ENCODE measurements around the gene NUAK2.
"Not testable (repeated sequence)": the region's sequence is repeated elsewhere in the genome, so short reads cannot be mapped to it uniquely, and the experiment has no call there.

NUAK2 gene

DNA sequence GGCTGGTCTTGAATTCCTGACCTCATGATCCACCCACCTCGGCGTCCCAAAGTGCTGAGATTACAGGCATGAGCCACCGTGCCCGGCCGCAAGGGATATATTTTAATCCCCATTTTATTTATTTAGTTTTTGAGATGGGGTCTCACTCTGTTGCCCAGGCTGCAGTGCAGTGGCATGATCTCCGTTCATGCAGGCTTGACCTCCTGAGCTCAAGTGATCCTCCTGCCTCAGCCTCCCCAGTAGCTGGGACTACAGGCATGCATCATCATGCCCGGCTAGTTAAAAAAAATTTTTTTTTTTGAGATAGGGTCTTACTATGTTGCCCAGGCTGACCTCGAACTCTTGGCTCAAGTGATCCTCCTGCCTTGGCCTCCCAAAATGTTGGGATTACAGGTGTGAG is 43.5 kb upstream of the NUAK2 start:
- POLR2A ChIA-PET; H3K4me1 ChIP-seq (ENCODE audit: control insufficient read depth, insufficient read depth, low read length); H3K4me3 ChIP-seq (ENCODE audit: low read depth, low read length); H3K36me3 ChIP-seq (ENCODE audit: control insufficient read depth in 2 of 2, insufficient read depth in 1 of 2, low read length in 2 of 2); H3K27ac ChIP-seq (ENCODE audit: extremely low read depth, low read depth, low read length); H3K9me3 ChIP-seq (ENCODE audit: control insufficient read depth, insufficient read depth, low read depth, low read length): not testable (repeated sequence)
- TF ChIP-seq ZNF121 (tag by site-specific recombination; IDR thresholded peaks at IDR 0.05), result peak; percentile 98
- CTCF ChIA-PET, result interaction anchor here (0.6 to 4.7 kb wide), 6 partner anchors 9 to 123 kb away, joined by 3 to 30 read pairs (median 5); partner anchors contain the start of gene KLHDC8A

DNA sequence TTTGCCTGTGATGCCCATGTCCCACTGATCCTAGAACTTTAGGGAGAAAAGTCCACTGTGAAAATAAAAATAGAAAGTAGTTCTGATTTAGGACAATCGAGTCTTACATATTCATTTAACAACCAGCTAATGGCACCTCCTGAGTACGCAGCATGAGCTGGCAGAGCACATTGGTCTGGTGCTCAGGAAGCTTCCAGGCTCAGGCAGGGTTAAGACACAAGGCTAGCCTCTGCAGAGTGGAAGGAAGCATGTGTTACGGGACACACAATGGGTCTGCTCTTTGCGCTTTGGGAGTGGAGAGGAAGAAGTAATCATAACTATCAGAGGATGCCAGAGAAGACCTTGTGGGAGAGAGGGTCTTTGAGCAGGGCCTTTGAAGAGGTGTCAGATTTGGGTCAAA is 39.3 kb upstream of the NUAK2 start:
- TF ChIP-seq, protein P1, sequence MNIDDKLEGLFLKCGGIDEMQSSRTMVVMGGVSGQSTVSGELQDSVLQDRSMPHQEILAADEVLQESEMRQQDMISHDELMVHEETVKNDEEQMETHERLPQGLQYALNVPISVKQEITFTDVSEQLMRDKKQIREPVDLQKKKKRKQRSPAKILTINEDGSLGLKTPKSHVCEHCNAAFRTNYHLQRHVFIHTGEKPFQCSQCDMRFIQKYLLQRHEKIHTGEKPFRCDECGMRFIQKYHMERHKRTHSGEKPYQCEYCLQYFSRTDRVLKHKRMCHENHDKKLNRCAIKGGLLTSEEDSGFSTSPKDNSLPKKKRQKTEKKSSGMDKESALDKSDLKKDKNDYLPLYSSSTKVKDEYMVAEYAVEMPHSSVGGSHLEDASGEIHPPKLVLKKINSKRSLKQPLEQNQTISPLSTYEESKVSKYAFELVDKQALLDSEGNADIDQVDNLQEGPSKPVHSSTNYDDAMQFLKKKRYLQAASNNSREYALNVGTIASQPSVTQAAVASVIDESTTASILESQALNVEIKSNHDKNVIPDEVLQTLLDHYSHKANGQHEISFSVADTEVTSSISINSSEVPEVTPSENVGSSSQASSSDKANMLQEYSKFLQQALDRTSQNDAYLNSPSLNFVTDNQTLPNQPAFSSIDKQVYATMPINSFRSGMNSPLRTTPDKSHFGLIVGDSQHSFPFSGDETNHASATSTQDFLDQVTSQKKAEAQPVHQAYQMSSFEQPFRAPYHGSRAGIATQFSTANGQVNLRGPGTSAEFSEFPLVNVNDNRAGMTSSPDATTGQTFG (tag by site-specific recombination; IDR thresholded peaks at IDR 0.05; ENCODE audit: borderline replicate concordance), result no peak
- TF ChIP-seq ZNF654 (tag by site-specific recombination; IDR thresholded peaks at IDR 0.05; ENCODE audit: low read depth) (no peak), ZNF274 (IDR thresholded peaks at IDR 0.05; ENCODE audit: low read length) (no peak), ZNF274 (tag by site-specific recombination; IDR thresholded peaks at IDR 0.05; ENCODE audit: borderline replicate concordance) (no peak), YY1 (tag by site-specific recombination; IDR thresholded peaks at IDR 0.05) (no peak)
- Histone ChIP-seq H3K4me3 (ENCODE audit: low read depth, low read length) (no peak overlapping the region), H3K4me1 (ENCODE audit: control insufficient read depth, insufficient read depth, low read length) (no peaks in the 10 kb centered on the region), H3K9me3 (ENCODE audit: control insufficient read depth, insufficient read depth, low read depth, low read length) (no peaks in the 10 kb centered on the region), H3K36me3 (ENCODE audit: control insufficient read depth in 2 of 2, insufficient read depth in 1 of 2, low read length in 2 of 2) (no peaks in the 10 kb centered on the region), H3K27ac (ENCODE audit: extremely low read depth, low read depth, low read length) (no peak overlapping the region)
- CTCF ChIA-PET, result interaction anchor here (0.7 kb wide), 2 partner anchors 67 to 308 kb away, joined by 3 read pairs; no protein-coding TSS in a partner anchor
- POLR2A ChIA-PET, result no interaction called here

DNA sequence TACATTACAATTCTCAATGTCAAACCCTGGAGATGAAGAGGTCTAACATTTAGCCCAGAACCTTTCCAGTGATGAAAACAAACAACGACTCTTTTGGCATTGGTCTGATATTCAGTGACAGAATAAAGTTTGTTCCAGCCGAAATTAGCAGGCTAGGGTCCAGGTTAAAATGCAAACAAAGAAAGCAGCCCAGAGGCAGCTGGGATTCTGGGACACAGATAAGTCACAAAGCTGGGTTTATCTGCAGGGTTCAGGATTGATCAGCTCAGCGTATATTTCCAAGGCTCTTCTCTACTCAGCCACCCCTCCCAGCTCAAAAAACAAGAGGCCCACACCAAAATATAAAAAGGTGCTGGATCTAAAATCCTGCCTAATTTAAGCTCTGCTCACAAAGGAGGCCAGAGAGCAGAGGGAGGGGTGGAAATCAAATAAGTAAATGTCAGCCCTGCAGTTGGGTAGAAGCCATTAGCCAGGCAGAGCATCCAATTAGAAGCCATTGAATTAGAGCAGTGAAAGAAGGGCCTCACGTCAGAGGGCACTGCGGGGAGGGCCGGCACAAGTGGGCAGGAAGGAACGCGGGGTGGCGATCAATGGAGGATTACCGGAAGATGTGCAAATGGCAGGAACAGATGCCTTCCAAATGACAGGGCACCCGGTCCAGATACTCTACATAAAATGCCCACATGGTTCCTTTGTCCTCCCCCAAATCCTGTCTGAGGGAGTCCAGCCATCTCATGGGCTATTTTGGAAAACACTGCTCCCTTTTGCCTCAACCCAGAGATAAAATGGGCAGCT is 38.4 kb upstream of the NUAK2 start:
- peak; percentile 39; the same call in 1 of the 2 replicates for TF ChIP-seq ZNF341 (tag by site-specific recombination; IDR thresholded peaks at IDR 0.05; ENCODE audit: low read depth)
- no peak for TF ChIP-seq ZNF529 (tag by site-specific recombination; IDR thresholded peaks at IDR 0.05; ENCODE audit: insufficient replicate concordance)
- Histone ChIP-seq H3K4me3 (ENCODE audit: low read depth, low read length) (no peak overlapping the region), H3K4me1 (ENCODE audit: control insufficient read depth, insufficient read depth, low read length) (no peaks in the 10 kb centered on the region), H3K36me3 (ENCODE audit: control insufficient read depth in 2 of 2, insufficient read depth in 1 of 2, low read length in 2 of 2) (no peaks in the 10 kb centered on the region), H3K9me3 (ENCODE audit: control insufficient read depth, insufficient read depth, low read depth, low read length) (no peaks in the 10 kb centered on the region), H3K27ac (ENCODE audit: extremely low read depth, low read depth, low read length) (no peak overlapping the region)
- ChIA-PET CTCF (interaction anchor here (0.6 kb wide), 1 partner anchor 269 kb away, joined by 4 read pairs; no protein-coding TSS in a partner anchor), POLR2A (no interaction called here)

DNA sequence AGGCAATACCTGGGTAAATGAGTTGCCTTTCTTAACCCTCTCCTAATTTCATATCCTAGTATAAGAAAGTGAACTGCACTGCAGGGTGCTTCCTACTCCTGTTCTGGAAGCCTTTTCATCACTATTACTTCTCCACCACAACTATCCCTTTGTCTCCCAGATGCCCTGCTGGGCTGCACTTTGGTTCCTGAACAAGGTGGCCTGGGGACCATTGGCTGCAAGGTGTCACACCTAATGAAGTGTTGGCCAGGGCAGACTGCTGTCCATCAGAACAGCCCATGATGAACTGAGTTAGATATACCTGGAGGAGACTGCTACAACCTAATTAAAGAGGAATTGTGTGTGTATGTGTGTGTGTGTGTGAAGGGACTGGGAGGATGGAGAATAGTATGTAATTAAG is 37.0 kb upstream of the NUAK2 start:
- POLR2A ChIA-PET, result no interaction called here
- H3K27ac ChIP-seq (ENCODE audit: extremely low read depth, low read depth, low read length), result no peak overlapping the region
- no peaks in the 10 kb centered on the region for H3K9me3 ChIP-seq (ENCODE audit: control insufficient read depth, insufficient read depth, low read depth, low read length)
- H3K4me3 ChIP-seq (ENCODE audit: low read depth, low read length), result no peak overlapping the region
- TF ChIP-seq REPIN1 (tag by site-specific recombination; IDR thresholded peaks at IDR 0.05; ENCODE audit: low read depth), result no peak
- no peak for TF ChIP-seq ZFP41 (tag by site-specific recombination; IDR thresholded peaks at IDR 0.05; ENCODE audit: borderline replicate concordance)
- TF ChIP-seq ZNF501 (tag by site-specific recombination; IDR thresholded peaks at IDR 0.05), result no peak
- no peak for TF ChIP-seq ZNF112 (tag by site-specific recombination; IDR thresholded peaks at IDR 0.05)
- CTCF ChIA-PET, result interaction anchor here (0.7 kb wide), 1 partner anchor 311 kb away, joined by 3 read pairs; no protein-coding TSS in a partner anchor
- no peaks in the 10 kb centered on the region for H3K4me1 ChIP-seq (ENCODE audit: control insufficient read depth, insufficient read depth, low read length)
- no peaks in the 10 kb centered on the region for H3K36me3 ChIP-seq (ENCODE audit: control insufficient read depth in 2 of 2, insufficient read depth in 1 of 2, low read length in 2 of 2)
